SK-N-SH treated with all-trans-retinoic acid at 6 μM for 48 hours (cell line): Measurements from ENCODE around the gene CRIP2.

Experiments used
- ATAC-seq: fragments of 200-7000 bp; cut with Tn5 transposase; 3 replicates; pipeline ENCODE4 v1.9.1; 2020; ENCODE audit warnings: mild to moderate bottlenecking, moderate library complexity
- ARNTL ChIP-seq: fragments of 450-650 bp; formaldehyde crosslinking; IDR thresholded peaks from 2 replicates; pipeline ENCODE4 v1.5.0; 2020; ENCODE audit warnings: low read depth, mild to moderate bottlenecking, moderate library complexity, borderline replicate concordance
- CREB5 ChIP-seq: fragments of 250-450 bp; sonication (Bioruptor Pico); IDR thresholded peaks from 2 replicates; pipeline ENCODE4 v1.5.1; 2020; ENCODE audit warnings: low read depth, mild to moderate bottlenecking, moderate library complexity
- CSDC2 ChIP-seq: fragments of 250-450 bp; sonication (Bioruptor Pico); IDR thresholded peaks from 2 replicates; pipeline ENCODE4 v1.5.0; 2020; ENCODE audit warnings: mild to moderate bottlenecking, moderate library complexity
- CSRNP3 ChIP-seq: fragments of 250-450 bp; sonication (Bioruptor Pico); IDR thresholded peaks from 2 replicates; pipeline ENCODE4 v1.5.1; 2021; ENCODE audit warnings: mild to moderate bottlenecking, moderate library complexity
- ESRRG ChIP-seq: fragments of 250-450 bp; sonication (Bioruptor Pico); IDR thresholded peaks from 2 replicates; pipeline ENCODE4 v1.6.1; 2021; ENCODE audit warnings: mild to moderate bottlenecking
- GLIS3 ChIP-seq: fragments of 250-450 bp; sonication (Bioruptor Pico); IDR thresholded peaks from 2 replicates; pipeline ENCODE4 v1.5.0; 2020; ENCODE audit warnings: mild to moderate bottlenecking, moderate library complexity
- ISL1 ChIP-seq: fragments of 250-450 bp; sonication (Bioruptor Pico); IDR thresholded peaks from 2 replicates; pipeline ENCODE4 v2.1.2; 2022; ENCODE audit warnings: mild to moderate bottlenecking, moderate library complexity
- OSR1 ChIP-seq: fragments of 250-450 bp; sonication (Bioruptor Pico); IDR thresholded peaks from 2 replicates; pipeline ENCODE4 v1.8.0; 2022; ENCODE audit warnings: moderate library complexity, mild to moderate bottlenecking, inconsistent platforms
- PATZ1 ChIP-seq: fragments of 250-450 bp; sonication (Bioruptor Pico); IDR thresholded peaks from 2 replicates; pipeline ENCODE4 v1.8.0; 2020; ENCODE audit warnings: mild to moderate bottlenecking, moderate library complexity, borderline replicate concordance
- POU6F1 ChIP-seq: fragments of 250-450 bp; sonication (Bioruptor Pico); IDR thresholded peaks from 2 replicates; pipeline ENCODE4 v1.8.0; 2021; ENCODE audit warnings: low read depth, mild to moderate bottlenecking, moderate library complexity, borderline replicate concordance
- PPARA ChIP-seq: fragments of 250-450 bp; sonication (Bioruptor Pico); IDR thresholded peaks from 2 replicates; pipeline ENCODE4 v1.5.0; 2020; ENCODE audit warnings: mild to moderate bottlenecking, borderline replicate concordance
- RARB ChIP-seq: fragments of 250-450 bp; sonication (Bioruptor Pico); IDR thresholded peaks from 2 replicates; pipeline ENCODE4 v1.8.0; 2021; ENCODE audit warnings: mild to moderate bottlenecking, moderate library complexity
- SNAI2 ChIP-seq: fragments of 250-450 bp; sonication (Bioruptor Pico); IDR thresholded peaks from 2 replicates; pipeline ENCODE4 v1.5.0; 2020; ENCODE audit warnings: mild to moderate bottlenecking, moderate library complexity
- TCF4 ChIP-seq: fragments of 250-450 bp; sonication (Bioruptor Pico); IDR thresholded peaks from 2 replicates; pipeline ENCODE4 v1.8.0; 2021; ENCODE audit warnings: mild to moderate bottlenecking, moderate library complexity, borderline replicate concordance
- TSHZ2 ChIP-seq: fragments of 250-450 bp; sonication (Bioruptor Pico); IDR thresholded peaks from 2 replicates; pipeline ENCODE4 v1.5.0; 2020; ENCODE audit warnings: mild to moderate bottlenecking, moderate library complexity
- ZC3H10 ChIP-seq: fragments of 250-450 bp; sonication (Bioruptor Pico); IDR thresholded peaks from 2 replicates; pipeline ENCODE4 v1.5.1; 2021; ENCODE audit warnings: mild to moderate bottlenecking, moderate library complexity
- ZFP3 ChIP-seq: fragments of 250-450 bp; sonication (Bioruptor Pico); IDR thresholded peaks from 2 replicates; pipeline ENCODE4 v1.5.0; 2020; ENCODE audit warnings: mild to moderate bottlenecking, moderate library complexity
- ZFP30 ChIP-seq: fragments of 450-650 bp; formaldehyde crosslinking; IDR thresholded peaks from 2 replicates; pipeline ENCODE4 v1.5.0; 2022; ENCODE audit warnings: mild to moderate bottlenecking, moderate library complexity
- ZNF565 ChIP-seq: fragments of 450-650 bp; formaldehyde crosslinking; conservative IDR thresholded peaks from 2 replicates; pipeline ENCODE4 v1.5.0; 2020; ENCODE audit warnings: low read depth, mild to moderate bottlenecking, moderate library complexity
- ZNF70 ChIP-seq: fragments of 450-650 bp; formaldehyde crosslinking; IDR thresholded peaks from 2 replicates; pipeline ENCODE4 v1.5.0; 2020; ENCODE audit warnings: mild to moderate bottlenecking, moderate library complexity
- ZNF8 ChIP-seq: fragments of 450-650 bp; formaldehyde crosslinking; IDR thresholded peaks from 2 replicates; pipeline ENCODE4 v1.5.0; 2020; ENCODE audit warnings: mild to moderate bottlenecking, moderate library complexity

CRIP2 gene

GRCh38 chr14:105498430-105499255, 24.0 kb downstream of the CRIP2 start:
- no peak for TF ChIP-seq ZNF565 (CRISPR knock-in tag)
- TF ChIP-seq ESRRG (CRISPR knock-in tag): no peak
- TF ChIP-seq TSHZ2 (CRISPR knock-in tag): no peak
- TF ChIP-seq CREB5: no peak
- TF ChIP-seq ZFP30 (CRISPR knock-in tag): no peak
- TF ChIP-seq ZNF70 (CRISPR knock-in tag): no peak
- no peak for TF ChIP-seq GLIS3 (CRISPR knock-in tag)
- no peak for TF ChIP-seq ARNTL (CRISPR knock-in tag)
- no peak for TF ChIP-seq PPARA (CRISPR knock-in tag)
- no peak for TF ChIP-seq OSR1 (CRISPR knock-in tag)
- TF ChIP-seq TCF4: no peak
- no peak for TF ChIP-seq RARB (CRISPR knock-in tag)
- no peak for TF ChIP-seq ZNF8 (CRISPR knock-in tag)
- no peak for TF ChIP-seq CSDC2 (CRISPR knock-in tag)
- no peak for TF ChIP-seq ZC3H10 (CRISPR knock-in tag)
- no peak for TF ChIP-seq ISL1 (CRISPR knock-in tag)
- TF ChIP-seq ZFP3 (CRISPR knock-in tag): no peak
- TF ChIP-seq SNAI2 (CRISPR knock-in tag): no peak
- no peak for TF ChIP-seq CSRNP3
- no peak for TF ChIP-seq PATZ1 (CRISPR knock-in tag)
- no peak for ATAC-seq

GRCh38 chr14:105499256-105500035, 24.8 kb downstream of the CRIP2 start:
- no peak for ATAC-seq
- TF ChIP-seq ARNTL (CRISPR knock-in tag) (no peak), ZNF70 (CRISPR knock-in tag) (no peak), TSHZ2 (CRISPR knock-in tag) (no peak), POU6F1 (CRISPR knock-in tag) (no peak), ESRRG (CRISPR knock-in tag) (no peak), GLIS3 (CRISPR knock-in tag) (no peak), ISL1 (CRISPR knock-in tag) (no peak), ZFP3 (CRISPR knock-in tag) (no peak), CREB5 (no peak), PPARA (CRISPR knock-in tag) (no peak), PATZ1 (CRISPR knock-in tag) (no peak), ZNF8 (CRISPR knock-in tag) (no peak), TCF4 (no peak), SNAI2 (CRISPR knock-in tag) (no peak)
